ENCODE measurements around the gene KDM5A.
A peak's percentile ranks its signal among the peaks of the same experiment; 100 is the strongest.

Gene KDM5A

GRCh38 chr12:267581-268482, 121.3 kb downstream of the KDM5A start:
- TF ChIP-seq CTCF (IDR thresholded peaks at IDR 0.05; ENCODE audit: low read depth, low read length) = no peak
- in situ Hi-C loops (cut with HindIII; ENCODE audit: low sequenced_read_pairs) = no loop called here
- peak; percentile 32 for DNase-seq (ENCODE audit: low read depth, low spot score)
- H3K4me3 ChIP-seq (ENCODE audit: low read depth, low read length) = no peak overlapping the region

DNA sequence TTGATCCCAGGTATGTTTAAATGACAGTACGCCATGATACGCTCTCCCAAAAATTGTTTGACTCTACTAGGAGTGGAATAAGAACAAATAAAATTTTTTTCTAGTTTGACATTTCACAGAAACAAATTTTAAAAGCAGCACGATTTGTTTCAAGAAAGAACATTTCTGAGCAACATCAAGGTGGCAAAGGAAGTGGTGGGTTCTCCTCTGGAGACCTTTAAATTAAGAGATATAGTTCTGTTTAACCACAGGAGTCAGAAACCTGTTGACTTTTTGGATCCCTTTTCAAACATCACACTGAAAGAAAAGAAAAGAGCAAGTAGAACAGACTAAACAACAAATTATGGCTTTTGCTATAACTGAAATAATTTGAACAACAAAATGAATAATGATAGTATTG, 124.0 kb downstream of the KDM5A start:
- in situ Hi-C loops (cut with HindIII; ENCODE audit: low sequenced_read_pairs) = no loop called here
- no peak overlapping the region for H3K4me3 ChIP-seq (ENCODE audit: low read depth, low read length)
- DNase-seq (ENCODE audit: low read depth, low spot score) = no peak
- TF ChIP-seq CTCF (IDR thresholded peaks at IDR 0.05; ENCODE audit: low read depth, low read length) = no peak

GRCh38 chr12:264269-264668, 124.9 kb downstream of the KDM5A start:
- no peak for TF ChIP-seq CTCF (IDR thresholded peaks at IDR 0.05; ENCODE audit: low read depth, low read length)
- DNase-seq (ENCODE audit: low read depth, low spot score) = no peak
- no peak overlapping the region for H3K4me3 ChIP-seq (ENCODE audit: low read depth, low read length)
- in situ Hi-C loops (cut with HindIII; ENCODE audit: low sequenced_read_pairs) = no loop called here

GRCh38 chr12:263574-263973, 125.5 kb downstream of the KDM5A start:
- no peak for TF ChIP-seq CTCF (IDR thresholded peaks at IDR 0.05; ENCODE audit: low read depth, low read length)
- in situ Hi-C loops (cut with HindIII; ENCODE audit: low sequenced_read_pairs) = no loop called here

DNA sequence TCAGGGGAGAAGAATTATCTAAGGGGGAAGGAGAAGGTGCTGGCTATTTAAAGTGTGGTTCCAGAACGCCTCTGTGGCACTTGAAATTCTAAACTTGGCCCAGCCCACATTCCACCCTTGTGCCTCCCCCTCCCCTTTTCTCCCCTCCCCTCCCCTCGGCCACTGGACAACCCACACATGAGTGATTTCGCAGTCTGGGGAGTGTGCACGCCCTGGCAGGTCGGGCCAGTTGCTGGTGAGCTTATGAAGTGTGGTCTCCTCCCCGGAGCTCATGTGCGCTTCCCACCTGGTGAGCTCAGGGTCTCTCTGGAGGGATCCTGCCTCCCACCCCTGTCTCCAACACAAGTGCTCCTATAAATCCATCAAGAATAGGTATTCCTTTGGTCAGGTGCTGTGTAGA, 126.3 kb downstream of the KDM5A start, which contains the start of gene SLC6A13:
Gene SLC6A13, minus strand, starts transcription at position 20 of the 400 bp plus-strand sequence. CDS start 2,784 bp downstream, outside the sequence.
- no peak for TF ChIP-seq CTCF (IDR thresholded peaks at IDR 0.05; ENCODE audit: low read depth, low read length)
- in situ Hi-C loops (cut with HindIII; ENCODE audit: low sequenced_read_pairs) = no loop called here
- DNase-seq (ENCODE audit: low read depth, low spot score) = no peak
- H3K4me3 ChIP-seq (ENCODE audit: low read depth, low read length) = no peak within 1 kb of the TSS

More at GRCh38 chr12:263574-263973, 125.5 kb downstream of the KDM5A start:
- no peak overlapping the region for H3K4me3 ChIP-seq (ENCODE audit: low read depth, low read length)
- DNase-seq (ENCODE audit: low read depth, low spot score) = peak; percentile 23

- no peak for TF ChIP-seq CTCF (IDR thresholded peaks at IDR 0.05; ENCODE audit: low read depth, low read length)
- no peak overlapping the region for H3K4me3 ChIP-seq (ENCODE audit: low read depth, low read length)
- DNase-seq (ENCODE audit: low read depth, low spot score) = no peak
- in situ Hi-C loops (cut with HindIII; ENCODE audit: low sequenced_read_pairs) = no loop called here
Observed at GRCh38 chr12:262113-262512, 127.0 kb downstream of the KDM5A start.

Measured in astrocyte of the spinal cord (primary cell).